ENCODE results near the gene CERS6.
"Not testable (repeated sequence)": the region's sequence is repeated elsewhere in the genome, so short reads cannot be mapped to it uniquely, and the experiment has no call there.

DNA sequence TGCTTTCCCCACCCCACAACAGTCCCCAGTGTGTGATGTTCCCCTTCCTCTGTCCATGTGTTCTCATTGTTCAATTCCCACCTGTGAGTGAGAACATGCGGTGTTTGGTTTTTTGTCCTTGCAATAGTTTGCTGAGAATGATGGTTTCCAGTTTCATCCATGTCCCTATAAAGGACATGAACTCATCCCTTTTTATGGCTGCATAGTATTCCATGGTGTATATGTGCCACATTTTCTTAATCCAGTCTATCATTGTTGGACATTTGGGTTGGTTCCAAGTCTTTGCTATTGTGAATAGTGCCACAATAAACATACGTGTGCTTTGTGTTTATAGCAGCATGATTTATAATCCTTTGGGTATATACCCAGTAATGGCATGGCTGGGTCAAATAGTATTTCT is 335.1 kb downstream of the CERS6 start:
- TF ChIP-seq CTCF (IDR thresholded peaks at IDR 0.05 in 8 of 11, conservative IDR thresholded peaks at IDR 0.05 in 3 of 11); POLR2AphosphoS5 (IDR thresholded peaks at IDR 0.05): not testable (repeated sequence)

Measured in spleen (tissue), 7 donors.